ENCODE data around the gene AURKA.
"Not testable (repeated sequence)": the region's sequence is repeated elsewhere in the genome, so short reads cannot be mapped to it uniquely, and the experiment has no call there.

The AURKA gene

GRCh38 chr20:56359212-56360132 is 32.5 kb downstream of the AURKA start:
- TF ChIP-seq JUND (IDR thresholded peaks at IDR 0.05; ENCODE audit: low read depth): no peak
- in situ Hi-C loops (cut with HindIII; ENCODE audit: low pct_unique_long_range_greater_than_20kb, low sequenced_read_pairs): no loop called here
- DNase-seq (ENCODE audit: low read depth in 1 of 2, low spot score in 1 of 2): peak; percentile 65 to 83

DNA sequence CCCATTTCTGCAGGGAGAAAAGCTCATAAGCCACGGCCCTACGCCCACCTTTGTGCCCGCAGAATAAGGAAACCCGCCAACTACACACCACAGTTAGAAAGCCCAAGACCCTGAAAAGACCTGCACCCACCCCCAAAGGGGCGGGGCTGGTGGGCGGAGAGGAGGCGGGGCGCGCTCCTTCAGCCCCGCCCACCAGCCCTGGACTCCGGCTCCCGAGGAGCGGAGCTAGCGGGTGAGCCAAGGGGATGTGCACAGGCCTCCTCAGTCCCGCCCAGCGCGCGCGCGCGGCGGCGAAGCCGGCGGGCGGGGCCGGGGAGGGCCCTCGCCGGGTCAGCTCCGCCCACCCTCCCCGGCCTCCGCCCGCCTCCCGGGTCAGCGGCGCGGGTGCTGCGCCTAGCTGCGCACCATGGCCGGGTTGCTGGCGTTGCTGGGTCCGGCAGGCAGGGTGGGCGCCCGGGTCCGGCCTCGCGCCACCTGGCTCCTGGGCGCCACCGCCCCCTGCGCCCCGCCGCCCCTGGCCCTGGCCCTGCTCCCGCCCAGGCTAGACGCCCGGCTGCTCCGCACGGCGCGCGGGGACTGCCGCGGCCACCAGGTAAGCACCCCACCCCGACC is 33.3 kb downstream of the AURKA start, which contains the start of gene FAM210B:
TSS of gene FAM210B (plus strand) at position 375 of the 612 bp plus-strand sequence. CDS start at position 407, 32 bp downstream.
- DNase-seq (ENCODE audit: low read depth in 1 of 2, low spot score in 1 of 2): peak; percentile 95 to 96
- in situ Hi-C loops (cut with HindIII; ENCODE audit: low pct_unique_long_range_greater_than_20kb, low sequenced_read_pairs): no loop called here
- TF ChIP-seq JUND (IDR thresholded peaks at IDR 0.05; ENCODE audit: low read depth): no peak

DNA sequence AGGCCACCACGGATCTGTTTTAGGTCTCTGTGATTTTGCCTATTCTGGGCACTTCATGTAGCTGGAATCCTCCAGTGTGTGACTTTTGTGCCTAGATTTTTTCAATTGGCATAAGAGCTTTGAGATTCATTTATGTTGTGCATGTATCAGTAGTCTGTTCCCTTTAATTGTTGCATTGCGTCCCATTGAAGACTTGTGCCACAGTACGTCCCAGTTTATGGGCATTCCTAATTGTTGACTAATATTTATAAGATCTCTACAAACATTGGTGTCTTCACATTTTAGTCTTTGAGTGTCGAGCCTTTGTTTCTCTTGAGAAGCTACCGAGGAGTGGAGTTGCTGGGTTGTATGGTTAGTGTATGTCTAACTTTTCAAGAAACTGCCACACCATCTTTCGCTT is 33.9 kb downstream of the AURKA start:
- in situ Hi-C loops (cut with HindIII; ENCODE audit: low pct_unique_long_range_greater_than_20kb, low sequenced_read_pairs): no loop called here
- no peak for TF ChIP-seq JUND (IDR thresholded peaks at IDR 0.05; ENCODE audit: low read depth)
- peak in 1 of 2 experiments; percentile 24 for DNase-seq (ENCODE audit: low read depth in 1 of 2, low spot score in 1 of 2)

DNA sequence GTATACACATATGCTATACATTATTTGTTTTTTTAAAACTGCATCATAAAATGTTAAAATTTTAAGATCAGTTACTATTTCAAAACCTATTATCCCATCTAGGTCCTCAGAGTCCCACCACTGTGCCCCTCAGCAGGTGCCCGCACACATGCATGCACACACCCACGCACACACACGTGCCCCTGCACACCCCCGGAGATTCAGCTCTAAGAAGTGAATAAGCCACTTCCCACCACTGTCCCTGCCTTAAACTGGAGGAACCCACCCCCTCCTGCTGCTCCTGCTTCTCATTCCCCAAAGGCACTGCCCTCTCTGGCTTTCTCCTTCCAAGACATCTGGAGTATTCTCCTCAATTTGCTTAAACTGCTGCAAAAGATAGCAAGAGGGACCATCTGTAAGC is 38.7 kb downstream of the AURKA start:
- TF ChIP-seq JUND (IDR thresholded peaks at IDR 0.05; ENCODE audit: low read depth): no peak
- in situ Hi-C loops (cut with HindIII; ENCODE audit: low pct_unique_long_range_greater_than_20kb, low sequenced_read_pairs): no loop called here
- no peak for DNase-seq (ENCODE audit: low read depth in 1 of 2, low spot score in 1 of 2)

DNA sequence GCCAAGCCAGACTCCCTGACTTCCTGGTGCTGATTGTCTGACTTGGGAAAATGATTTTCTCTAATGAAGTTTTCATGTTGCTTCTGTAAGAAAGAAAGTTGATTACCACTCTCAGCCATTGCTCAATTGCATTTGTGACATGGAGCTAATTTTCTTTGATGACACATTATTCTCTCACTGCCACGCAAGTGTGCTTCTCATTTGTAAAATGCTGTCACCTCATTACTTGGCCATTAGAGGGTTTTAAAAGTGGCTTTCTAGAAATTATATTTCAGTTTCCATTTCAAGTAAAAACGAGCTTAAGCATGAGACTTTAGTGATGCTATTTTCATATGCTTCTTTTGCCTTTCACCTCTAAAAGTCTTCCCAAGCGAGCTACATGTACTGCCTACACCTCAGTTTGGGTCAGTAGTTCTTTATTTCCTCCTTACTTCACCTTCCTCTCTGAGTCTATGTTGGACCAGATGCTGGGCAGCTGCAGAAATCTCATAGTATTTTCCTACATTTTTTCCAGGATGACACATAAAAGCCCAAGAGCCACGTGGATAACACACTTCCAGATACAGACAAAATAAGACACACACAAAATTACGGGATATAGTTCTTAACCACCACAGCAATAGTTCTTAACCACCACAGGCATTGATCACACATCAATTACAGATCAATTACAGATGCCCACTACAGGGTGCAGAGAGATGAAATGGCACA is 39.5 kb downstream of the AURKA start:
- DNase-seq (ENCODE audit: low read depth in 1 of 2, low spot score in 1 of 2): no peak
- in situ Hi-C loops (cut with HindIII; ENCODE audit: low pct_unique_long_range_greater_than_20kb, low sequenced_read_pairs): no loop called here
- TF ChIP-seq JUND (IDR thresholded peaks at IDR 0.05; ENCODE audit: low read depth): no peak

DNA sequence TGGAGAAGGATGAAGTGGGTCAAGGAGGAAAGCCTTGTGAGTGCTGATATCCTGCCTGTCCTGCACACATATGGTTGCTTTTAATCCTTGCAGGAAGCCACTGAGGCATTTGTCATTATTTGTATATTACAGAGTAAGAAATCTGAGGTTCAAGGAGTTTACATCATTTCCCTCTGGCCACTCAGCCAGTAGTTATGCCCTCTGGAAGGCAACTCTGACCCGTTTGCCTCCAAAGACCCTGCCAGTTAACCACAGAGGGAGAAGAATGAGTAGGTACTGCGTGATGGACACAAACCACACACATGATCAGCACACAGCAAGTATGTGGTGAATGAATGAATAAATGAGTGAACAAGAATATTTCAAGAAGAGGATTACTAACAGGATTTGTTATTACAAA is 41.2 kb downstream of the AURKA start:
- in situ Hi-C loops (cut with HindIII; ENCODE audit: low pct_unique_long_range_greater_than_20kb, low sequenced_read_pairs): no loop called here
- DNase-seq (ENCODE audit: low read depth in 1 of 2, low spot score in 1 of 2): no peak
- TF ChIP-seq JUND (IDR thresholded peaks at IDR 0.05; ENCODE audit: low read depth): no peak

DNA sequence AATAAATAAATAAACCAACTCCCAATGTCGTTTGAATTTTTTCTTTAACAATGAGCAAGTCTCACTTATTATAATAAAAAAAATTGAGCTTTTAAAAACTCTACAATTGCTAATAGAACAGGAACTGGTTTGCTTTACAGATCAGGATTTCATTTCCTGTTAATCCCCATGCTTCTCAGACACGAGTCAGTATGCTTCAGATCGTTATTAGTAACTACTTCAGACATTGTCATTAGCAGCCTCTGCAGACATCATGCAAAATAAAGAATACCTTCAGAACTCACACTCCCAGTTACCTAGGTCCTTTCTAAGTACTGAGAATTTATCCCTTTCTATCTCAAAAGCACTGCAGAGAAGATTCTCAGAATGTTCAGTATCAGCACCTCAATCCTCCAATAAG is 43.3 kb downstream of the AURKA start:
- no peak for TF ChIP-seq JUND (IDR thresholded peaks at IDR 0.05; ENCODE audit: low read depth)
- DNase-seq (ENCODE audit: low read depth in 1 of 2, low spot score in 1 of 2): no peak
- in situ Hi-C loops (cut with HindIII; ENCODE audit: low pct_unique_long_range_greater_than_20kb, low sequenced_read_pairs): no loop called here

DNA sequence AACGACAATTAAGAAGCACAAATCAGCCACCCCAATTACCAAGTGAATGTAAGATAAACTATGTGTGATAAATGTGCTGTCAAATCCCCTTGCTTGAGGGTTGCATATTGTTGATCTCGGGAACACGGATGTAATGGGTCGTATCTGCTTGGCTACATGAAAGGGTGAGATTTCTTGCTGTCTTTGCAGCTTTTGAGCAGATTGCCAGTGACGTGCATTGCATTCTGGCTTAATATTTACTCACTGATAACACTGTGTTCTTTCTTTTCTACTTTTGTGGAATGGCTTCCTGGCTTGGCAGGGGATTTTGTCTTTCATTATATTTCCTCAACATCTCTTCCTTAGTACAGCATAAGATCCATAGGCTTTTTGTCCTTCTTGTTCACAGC is 43.7 kb downstream of the AURKA start:
- no peak for TF ChIP-seq JUND (IDR thresholded peaks at IDR 0.05; ENCODE audit: low read depth)
- in situ Hi-C loops (cut with HindIII; ENCODE audit: low pct_unique_long_range_greater_than_20kb, low sequenced_read_pairs): no loop called here
- DNase-seq (ENCODE audit: low read depth in 1 of 2, low spot score in 1 of 2): no peak

- no peak for TF ChIP-seq JUND (IDR thresholded peaks at IDR 0.05; ENCODE audit: low read depth)
- in situ Hi-C loops (cut with HindIII; ENCODE audit: low pct_unique_long_range_greater_than_20kb, low sequenced_read_pairs): no loop called here
- DNase-seq (ENCODE audit: low read depth in 1 of 2, low spot score in 1 of 2): no peak
Measured at GRCh38 chr20:56347628-56348304, 44.2 kb downstream of the AURKA start.

DNA sequence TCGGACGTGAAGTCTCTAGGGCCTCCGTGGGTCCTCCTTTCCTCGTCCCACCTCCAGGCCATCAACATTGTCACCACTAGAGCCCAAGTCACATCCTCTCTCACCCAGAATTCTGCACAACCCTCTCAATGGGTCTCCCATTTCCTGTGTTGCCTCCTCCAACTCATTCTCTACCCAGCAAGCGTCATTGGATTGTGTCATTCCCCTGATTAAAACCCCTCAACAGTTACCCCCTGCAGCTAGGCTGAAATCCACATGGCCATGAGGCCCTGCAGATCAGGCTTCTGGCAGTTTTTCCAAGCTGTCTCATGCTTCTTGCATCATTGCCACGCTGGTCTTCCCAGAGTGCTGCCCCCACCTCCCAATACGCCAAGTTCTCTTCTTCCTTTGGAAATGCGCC is 46.1 kb downstream of the AURKA start:
- TF ChIP-seq JUND (IDR thresholded peaks at IDR 0.05; ENCODE audit: low read depth): no peak
- in situ Hi-C loops (cut with HindIII; ENCODE audit: low pct_unique_long_range_greater_than_20kb, low sequenced_read_pairs): no loop called here
- no peak for DNase-seq (ENCODE audit: low read depth in 1 of 2, low spot score in 1 of 2)

GRCh38 chr20:56343861-56344381 is 48.1 kb downstream of the AURKA start:
- DNase-seq (ENCODE audit: low read depth in 1 of 2, low spot score in 1 of 2): peak; percentile 40 to 51
- TF ChIP-seq JUND (IDR thresholded peaks at IDR 0.05; ENCODE audit: low read depth): no peak
- in situ Hi-C loops (cut with HindIII; ENCODE audit: low pct_unique_long_range_greater_than_20kb, low sequenced_read_pairs): no loop called here

GRCh38 chr20:56342783-56343182 is 49.2 kb downstream of the AURKA start:
- in situ Hi-C loops (cut with HindIII; ENCODE audit: low pct_unique_long_range_greater_than_20kb, low sequenced_read_pairs): no loop called here
- no peak for TF ChIP-seq JUND (IDR thresholded peaks at IDR 0.05; ENCODE audit: low read depth)

GRCh38 chr20:56336709-56337108 is 55.3 kb downstream of the AURKA start:
- DNase-seq (ENCODE audit: low read depth in 1 of 2, low spot score in 1 of 2); in situ Hi-C loops (cut with HindIII; ENCODE audit: low pct_unique_long_range_greater_than_20kb, low sequenced_read_pairs): not testable (repeated sequence)

More at GRCh38 chr20:56342783-56343182, 49.2 kb downstream of the AURKA start:
- DNase-seq (ENCODE audit: low read depth in 1 of 2, low spot score in 1 of 2): no peak
